PFSK-1 (cell line): ENCODE results near the gene FOXG1.

ENCODE experiments used
- FOXP2 ChIP-seq: optimal IDR thresholded peaks from 2 replicates; pipeline ENCODE3; 2011; ENCODE audit warnings: borderline replicate concordance, control low read depth, inconsistent platforms; ENCODE audit not compliant: insufficient read depth; ENCODE audit errors: extremely low read length, extremely low read depth
- POLR2AphosphoS5 ChIP-seq: IDR thresholded peaks from 2 replicates; pipeline ENCODE4 v1.6.1; 2012; ENCODE audit warnings: low read depth, mild to moderate bottlenecking, control low read depth, low read length, moderate library complexity
- REST ChIP-seq, 2 experiments: IDR thresholded peaks; 2 replicates each; pipeline versions ENCODE4 v1.6.1 to v1.8.0; 2011 to 2012; ENCODE audit warnings: low read depth in 2 of 2, low read length in 2 of 2, control low read depth in 1 of 2, inconsistent platforms in 1 of 2, mild to moderate bottlenecking in 1 of 2, moderate library complexity in 1 of 2; ENCODE audit not compliant: insufficient read depth in 1 of 2
- SIN3A ChIP-seq: IDR thresholded peaks from 2 replicates; pipeline ENCODE4 v1.6.1; 2012; ENCODE audit warnings: mild to moderate bottlenecking, low read length, moderate library complexity, borderline replicate concordance; ENCODE audit not compliant: insufficient read depth
- TAF1 ChIP-seq: IDR thresholded peaks from 2 replicates; pipeline ENCODE4 v1.6.1; 2012; ENCODE audit warnings: low read length, control low read depth, borderline replicate concordance; ENCODE audit not compliant: insufficient read depth

Gene FOXG1

GRCh38 chr14:28760431-28760996, 6.1 kb upstream of the FOXG1 start:
- no peak for TF ChIP-seq POLR2AphosphoS5
- TF ChIP-seq REST (IDR thresholded peaks at IDR 0.05; ENCODE audit: insufficient read depth in 1 of 2, low read depth in 2 of 2, low read length in 2 of 2) = no peak
- no peak for TF ChIP-seq SIN3A
- no peak for TF ChIP-seq FOXP2
- no peak for TF ChIP-seq TAF1

DNA sequence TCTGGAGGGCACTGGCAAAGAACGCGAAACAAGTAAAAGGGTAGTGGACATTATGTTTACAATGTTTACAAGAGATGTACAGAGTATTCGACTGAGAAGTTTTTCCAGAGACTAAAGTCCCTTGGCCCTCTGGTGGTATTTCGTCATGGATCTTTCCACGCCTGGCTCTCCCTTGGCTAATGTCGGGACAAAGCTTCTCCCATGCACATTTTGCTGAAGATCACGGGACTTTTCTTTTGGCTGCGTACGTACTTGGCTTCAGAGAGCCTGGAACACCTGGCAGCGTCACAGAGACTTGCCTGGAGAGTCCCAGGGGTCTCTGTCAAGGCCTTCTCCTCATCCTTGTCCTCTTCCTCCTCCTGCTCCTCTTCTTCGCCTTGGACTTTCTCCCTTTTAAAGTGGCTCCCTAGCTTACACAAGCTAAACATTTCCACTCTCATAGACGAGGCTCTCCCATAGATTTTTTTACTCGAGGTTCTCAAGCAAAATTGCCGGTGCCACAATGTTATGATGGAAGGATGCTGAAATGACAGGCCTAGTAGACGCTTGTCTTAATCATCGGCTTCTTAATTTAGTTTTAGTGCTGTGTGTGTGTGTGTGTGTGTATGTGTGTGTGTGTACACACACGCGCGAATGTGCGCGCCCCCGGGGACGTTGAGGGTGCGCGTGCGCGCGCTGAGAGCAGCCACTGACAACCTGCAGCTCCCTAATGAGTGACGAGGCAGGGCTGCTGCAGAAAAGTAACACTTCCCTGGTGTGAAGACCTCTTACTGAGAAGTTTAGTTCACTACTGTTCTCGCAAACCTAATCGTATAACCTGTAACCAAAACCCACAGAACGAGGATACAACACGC, 4.9 kb upstream of the FOXG1 start:
- TF ChIP-seq TAF1 (no peak), SIN3A (no peak), POLR2AphosphoS5 (no peak)

DNA sequence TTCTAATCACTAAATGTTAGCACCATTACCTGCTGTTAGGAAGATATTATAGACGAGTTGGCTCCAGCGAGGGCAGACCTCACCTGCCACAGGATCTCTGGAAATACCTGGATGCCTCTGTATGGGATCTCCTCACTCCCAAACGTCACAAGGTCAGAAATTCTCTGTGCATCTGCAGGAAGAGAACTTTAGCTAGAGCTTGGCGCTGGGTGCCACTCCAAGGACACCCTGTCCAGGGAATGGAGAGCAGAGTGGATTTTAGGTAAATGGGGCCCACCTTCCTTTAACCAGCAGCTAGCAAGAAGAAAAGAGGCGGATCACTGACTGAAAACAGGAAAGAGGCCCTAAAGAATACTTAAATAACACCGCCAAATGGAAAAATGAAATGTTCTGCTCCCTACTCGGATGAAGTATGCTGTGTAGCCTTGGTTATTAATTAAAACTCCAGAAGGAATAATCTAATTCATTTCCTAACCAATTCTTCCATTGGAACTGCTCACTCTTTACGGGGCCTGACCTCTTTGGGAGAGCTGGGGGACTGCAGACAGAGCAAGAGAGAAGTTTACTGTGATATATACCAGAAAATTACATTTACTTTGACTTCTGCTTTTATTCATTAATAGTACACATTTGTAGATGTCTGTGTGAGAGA, 4.2 kb upstream of the FOXG1 start:
- TF ChIP-seq FOXP2 = no peak
- no peak for TF ChIP-seq SIN3A
- no peak for TF ChIP-seq TAF1
- TF ChIP-seq REST (IDR thresholded peaks at IDR 0.05; ENCODE audit: insufficient read depth in 1 of 2, low read depth in 2 of 2, low read length in 2 of 2) = no peak
- TF ChIP-seq POLR2AphosphoS5 = no peak

DNA sequence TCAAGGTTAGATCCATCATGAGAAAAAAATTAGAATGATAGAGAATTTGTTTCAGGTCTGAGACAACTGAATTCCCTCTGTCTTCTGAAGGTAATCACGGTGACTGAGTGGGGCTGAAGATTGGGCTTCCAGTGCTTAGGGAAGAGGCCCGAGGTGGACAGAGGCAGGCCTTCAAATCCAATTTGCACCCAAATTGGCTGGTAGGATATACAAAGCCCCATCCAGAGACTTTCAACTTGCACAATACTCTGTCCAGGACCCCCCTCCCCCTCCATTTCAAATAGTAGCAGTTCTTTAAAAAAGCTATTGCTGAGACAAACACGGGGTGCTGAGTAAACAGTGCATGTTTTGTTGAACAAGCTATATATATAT, 3.6 kb upstream of the FOXG1 start:
- no peak for TF ChIP-seq REST (IDR thresholded peaks at IDR 0.05; ENCODE audit: insufficient read depth in 1 of 2, low read depth in 2 of 2, low read length in 2 of 2)

DNA sequence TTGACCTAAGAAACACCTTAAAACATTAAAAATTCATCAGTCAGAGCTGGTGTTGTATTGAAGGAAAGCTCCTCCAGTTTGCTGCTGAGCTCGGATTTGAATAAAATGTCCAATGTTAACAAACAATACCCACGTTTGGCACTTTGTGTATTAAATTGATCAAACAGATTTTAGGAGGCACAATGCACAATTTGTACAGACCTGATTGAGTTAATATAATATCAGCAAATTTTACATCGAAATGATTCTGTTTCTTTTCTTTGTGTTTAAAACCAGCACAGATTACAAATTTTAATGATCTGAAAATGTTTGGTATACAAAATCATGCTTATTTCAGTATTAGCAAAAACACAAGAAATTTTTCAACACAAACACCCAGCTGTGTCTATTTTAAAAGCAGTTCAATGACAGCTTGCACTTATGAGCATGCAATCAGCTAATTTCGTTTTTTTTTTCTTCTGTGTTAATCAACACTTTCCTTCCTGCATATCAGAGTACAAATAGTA, 2.8 kb upstream of the FOXG1 start:
- TF ChIP-seq FOXP2 (no peak), SIN3A (no peak)

DNA sequence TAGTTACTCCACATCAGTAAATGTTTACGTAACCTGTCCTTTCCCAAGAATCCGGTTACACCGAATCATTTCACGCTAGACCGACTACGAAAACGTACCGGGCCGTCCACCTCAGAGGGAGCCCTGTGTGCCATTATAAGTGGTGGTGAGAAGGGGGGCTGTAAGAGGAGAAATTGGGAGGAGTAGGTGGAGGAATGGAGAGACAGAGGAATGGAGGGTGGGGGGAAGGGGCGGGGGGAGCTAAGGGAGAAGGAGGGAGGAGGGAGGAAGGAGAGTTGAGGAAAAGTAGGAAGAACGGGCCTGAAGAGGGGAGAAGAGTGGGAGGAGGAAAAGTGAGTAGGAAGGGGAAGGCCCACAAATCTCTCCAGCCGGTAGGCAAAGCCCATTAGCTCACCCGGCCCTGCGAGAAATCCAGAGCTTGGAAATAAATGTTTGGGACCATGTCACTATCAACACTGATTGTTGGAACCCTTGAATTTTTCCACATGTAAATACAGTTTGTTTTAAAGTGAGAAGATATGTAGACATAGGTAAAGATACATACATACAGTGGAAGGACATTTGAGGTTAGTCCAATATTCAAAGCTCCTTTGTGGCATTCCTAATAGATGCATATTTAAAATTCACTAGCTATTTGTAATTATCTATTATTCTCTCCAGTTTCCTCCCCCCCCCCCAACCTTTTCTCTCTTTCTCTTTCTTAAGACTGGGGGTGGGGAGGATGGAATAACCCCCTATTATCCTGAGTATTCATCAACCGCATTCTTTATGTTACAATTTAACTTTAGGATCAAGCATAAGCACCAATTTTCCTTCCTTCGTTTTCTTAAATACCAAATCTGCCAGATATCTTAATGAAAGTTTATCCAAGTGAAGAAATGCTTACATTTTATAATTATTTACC, 2.1 kb upstream of the FOXG1 start:
- TF ChIP-seq FOXP2 (no peak), REST (IDR thresholded peaks at IDR 0.05; ENCODE audit: insufficient read depth in 1 of 2, low read depth in 2 of 2, low read length in 2 of 2) (no peak), TAF1 (no peak), SIN3A (no peak), POLR2AphosphoS5 (no peak)
